GM12892 (cell line): Measurements from ENCODE around the gene GDPD4.

ENCODE experiments used
- DNase-seq: peaks from one replicate; pipeline ENCODE4 v3.0.0; 2011; ENCODE audit not compliant: insufficient read length
- FAIRE-seq: peaks from 2 replicates; lab custom pipeline; 2011; peaks lifted over from hg19 to GRCh38; lab: Jason Lieb, UNC
- POLR2A ChIP-seq: IDR thresholded peaks from 2 replicates; pipeline ENCODE4 v1.6.1; 2011; ENCODE audit warnings: low read depth, low read length, control low read depth
- POLR2AphosphoS5 ChIP-seq: IDR thresholded peaks from 2 replicates; pipeline ENCODE4 v1.6.1; 2011; ENCODE audit warnings: low read depth, low read length, control low read depth
- TAF1 ChIP-seq: IDR thresholded peaks from 2 replicates; pipeline ENCODE4 v1.6.1; 2011; ENCODE audit warnings: low read depth, mild to moderate bottlenecking, control low read depth, low read length, borderline replicate concordance

The GDPD4 gene

DNA sequence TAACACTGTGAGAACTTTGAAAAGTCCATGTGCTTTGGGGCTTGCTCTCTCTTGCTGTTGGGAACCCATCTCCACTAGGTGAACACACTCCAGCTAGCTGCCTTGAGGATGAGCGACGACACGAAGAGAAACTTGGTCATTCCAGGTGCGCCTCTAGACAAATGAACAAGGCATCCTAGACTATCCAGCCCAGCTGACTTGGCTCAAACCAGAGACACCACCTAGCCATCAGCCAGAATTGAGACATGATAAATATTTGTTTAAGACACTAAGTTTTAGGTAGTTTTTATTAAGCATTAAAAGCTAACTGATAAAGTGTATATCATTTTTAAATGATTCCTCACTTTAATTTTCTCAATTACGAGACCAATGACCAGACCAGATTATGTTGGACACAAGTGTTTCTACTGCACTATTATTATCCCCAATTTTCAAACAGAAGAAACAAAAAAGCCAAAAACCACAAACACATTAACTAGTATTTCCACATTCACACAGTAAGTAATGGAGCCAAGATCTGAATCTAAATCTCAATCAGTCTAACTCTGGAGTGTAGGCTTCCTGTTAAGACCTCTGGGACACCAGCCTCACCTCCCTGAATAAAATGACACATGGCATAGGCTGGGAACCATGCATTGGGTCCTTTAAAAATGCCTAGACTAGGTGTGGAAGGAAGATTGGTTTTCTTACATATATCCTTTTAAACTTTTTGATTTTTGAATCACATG is 70.4 kb downstream of the GDPD4 start:
- no peak for FAIRE-seq
- no peak for DNase-seq
- TF ChIP-seq POLR2A (no peak), TAF1 (no peak), POLR2AphosphoS5 (no peak)

DNA sequence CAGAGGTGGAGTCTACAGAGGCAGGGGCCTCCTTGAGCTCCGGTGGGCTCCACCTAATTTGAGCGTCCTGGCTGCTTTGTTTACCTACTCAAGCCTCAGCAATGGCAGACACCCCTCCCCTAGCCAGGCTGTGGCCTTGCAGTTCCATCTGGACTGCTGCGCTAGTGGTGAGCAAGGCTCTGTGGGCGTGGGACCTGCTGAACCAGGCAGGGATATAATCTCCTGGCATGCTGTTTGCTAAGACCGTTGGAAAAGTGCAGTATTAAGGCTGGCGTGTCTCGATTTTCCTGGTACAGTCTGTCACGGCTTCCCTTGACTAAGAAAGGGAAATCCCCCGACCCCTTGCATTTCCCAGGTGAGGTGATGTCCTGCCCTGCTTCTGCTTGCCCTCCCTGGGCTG is 77.7 kb downstream of the GDPD4 start:
- FAIRE-seq, result no peak
- TF ChIP-seq POLR2A (no peak), TAF1 (no peak), POLR2AphosphoS5 (no peak)
- DNase-seq, result no peak

DNA sequence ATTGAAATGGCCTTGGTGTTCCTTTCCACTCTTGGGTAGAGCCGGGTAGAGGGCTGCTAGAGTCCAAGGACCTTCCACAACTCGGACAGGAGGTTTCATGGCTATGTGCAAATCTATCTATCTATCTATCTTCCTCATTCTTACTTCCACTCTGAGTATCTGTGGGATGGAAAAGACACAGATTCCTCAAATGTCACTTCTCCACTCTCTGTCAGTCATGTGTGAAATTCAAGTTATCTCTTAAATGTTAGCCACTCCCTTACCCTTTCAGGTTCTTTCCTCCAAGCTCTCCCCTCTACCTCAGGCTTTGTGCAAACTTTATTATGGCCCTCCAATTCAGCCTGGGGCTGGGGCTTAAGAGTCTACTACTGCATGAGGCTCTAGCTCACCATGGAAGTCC is 84.3 kb downstream of the GDPD4 start:
- no peak for TF ChIP-seq POLR2AphosphoS5
- TF ChIP-seq POLR2A, result no peak
- TF ChIP-seq TAF1, result no peak
- FAIRE-seq, result no peak
- DNase-seq, result no peak

DNA sequence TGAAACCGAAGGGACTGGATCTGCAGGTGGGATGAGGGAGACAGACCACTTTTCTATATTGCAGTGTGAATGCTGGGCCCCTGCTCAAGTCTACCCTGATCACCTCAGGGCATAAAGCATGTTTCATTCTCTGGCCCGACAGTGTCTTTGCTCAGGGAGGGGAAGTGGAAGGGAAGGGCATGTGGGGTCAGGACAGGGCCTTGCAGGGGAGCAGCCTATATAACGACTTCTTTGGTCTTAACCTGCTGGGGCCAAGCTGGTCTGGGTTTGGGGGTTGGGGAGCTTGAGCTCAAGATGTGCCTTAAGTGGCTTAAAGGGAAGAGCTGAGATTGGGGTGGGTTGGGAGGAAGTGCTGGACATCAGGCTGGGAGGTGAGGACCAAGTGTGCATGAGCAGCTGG is 86.4 kb downstream of the GDPD4 start:
- no peak for FAIRE-seq
- DNase-seq, result peak; percentile 3
- TF ChIP-seq POLR2AphosphoS5 (no peak), POLR2A (no peak), TAF1 (no peak)

DNA sequence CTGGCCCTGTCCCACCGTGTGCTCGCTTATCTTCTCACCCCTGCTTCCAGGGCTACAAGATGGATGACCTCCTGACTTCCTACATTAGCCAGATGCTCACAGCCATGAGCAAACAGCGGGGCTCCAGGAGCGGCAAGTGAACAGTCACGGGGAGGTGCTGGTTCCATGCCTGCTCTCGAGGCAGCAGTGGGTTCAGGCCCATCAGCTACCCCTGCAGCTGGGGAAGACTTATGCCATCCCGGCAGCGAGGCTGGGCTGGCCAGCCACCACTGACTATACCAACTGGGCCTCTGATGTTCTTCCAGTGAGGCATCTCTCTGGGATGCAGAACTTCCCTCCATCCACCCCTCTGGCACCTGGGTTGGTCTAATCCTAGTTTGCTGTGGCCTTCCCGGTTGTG is 86.9 kb downstream of the GDPD4 start:
- TF ChIP-seq POLR2A (no peak), TAF1 (no peak), POLR2AphosphoS5 (no peak)
- DNase-seq, result peak; percentile 3
- peak; percentile 5 for FAIRE-seq

DNA sequence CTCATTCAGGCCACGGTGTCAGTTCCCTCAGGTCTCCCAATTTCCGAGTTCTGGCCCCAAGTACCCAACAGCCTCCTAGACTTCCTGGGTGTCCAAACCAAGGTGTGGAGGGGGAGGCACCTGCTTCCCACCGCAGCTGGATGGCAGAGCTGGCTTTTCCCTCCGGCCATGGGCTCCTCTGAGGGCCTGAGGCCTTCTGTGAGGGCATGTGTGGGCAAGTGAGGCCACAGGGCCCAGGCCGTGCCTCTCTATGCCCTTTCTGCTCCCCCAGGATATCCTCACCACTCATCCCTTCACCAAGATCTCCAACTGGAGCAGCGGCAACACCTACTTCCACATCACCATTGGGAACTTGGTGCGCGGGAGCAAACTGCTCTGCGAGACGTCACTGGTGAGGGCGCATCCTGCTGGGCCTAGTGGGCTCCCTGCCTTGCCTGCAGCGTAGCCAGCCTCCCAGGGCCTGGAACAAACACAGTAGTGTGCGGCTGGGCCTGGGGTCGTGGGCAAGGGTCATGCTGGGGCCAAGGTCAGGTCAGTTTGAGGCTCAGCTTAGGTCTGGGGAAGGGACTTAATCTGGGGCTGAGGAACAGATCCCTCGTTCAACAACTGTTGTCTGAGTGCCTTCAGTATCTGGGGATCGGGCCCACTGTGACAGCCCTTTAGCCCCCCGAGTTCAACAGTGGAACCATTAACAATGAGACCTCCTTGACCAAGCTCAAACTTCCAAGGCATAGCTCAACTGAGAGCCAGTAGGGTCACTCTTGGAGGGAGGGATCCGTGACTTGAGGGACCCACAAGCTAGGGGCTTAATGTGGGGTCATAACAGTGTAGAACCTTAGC is 87.7 kb downstream of the GDPD4 start:
- DNase-seq (peak; percentile 2), FAIRE-seq (no peak)
- TF ChIP-seq POLR2AphosphoS5, result no peak
- no peak for TF ChIP-seq TAF1
- no peak for TF ChIP-seq POLR2A

DNA sequence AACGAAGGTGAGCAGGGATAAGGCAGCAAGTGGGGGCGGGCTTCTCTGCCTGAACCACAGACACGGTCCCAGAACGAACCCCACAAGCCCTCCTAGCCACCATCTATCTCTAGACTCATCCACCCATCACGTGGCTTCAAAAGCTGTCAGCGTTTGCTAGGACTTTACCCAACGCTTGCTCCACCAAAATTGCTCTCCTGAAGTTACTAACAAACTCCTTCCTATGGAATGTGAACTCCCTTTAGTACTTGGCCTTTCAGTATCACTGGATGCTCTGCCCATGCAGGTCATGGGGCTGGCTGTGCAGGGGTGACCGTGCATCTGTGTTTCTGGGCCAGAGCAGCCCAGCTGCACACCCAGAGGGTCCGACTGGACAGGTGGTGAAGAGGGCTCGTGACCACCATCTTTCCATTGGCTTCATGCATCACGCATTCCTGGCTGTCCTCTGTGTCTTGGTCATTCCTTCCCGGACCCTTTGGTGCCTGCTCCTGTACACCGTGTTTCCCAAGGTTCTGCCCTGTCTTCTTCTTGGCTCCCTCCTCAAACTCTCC is 88.4 kb downstream of the GDPD4 start:
- FAIRE-seq, result no peak
- TF ChIP-seq TAF1 (no peak), POLR2A (no peak), POLR2AphosphoS5 (no peak)

DNA sequence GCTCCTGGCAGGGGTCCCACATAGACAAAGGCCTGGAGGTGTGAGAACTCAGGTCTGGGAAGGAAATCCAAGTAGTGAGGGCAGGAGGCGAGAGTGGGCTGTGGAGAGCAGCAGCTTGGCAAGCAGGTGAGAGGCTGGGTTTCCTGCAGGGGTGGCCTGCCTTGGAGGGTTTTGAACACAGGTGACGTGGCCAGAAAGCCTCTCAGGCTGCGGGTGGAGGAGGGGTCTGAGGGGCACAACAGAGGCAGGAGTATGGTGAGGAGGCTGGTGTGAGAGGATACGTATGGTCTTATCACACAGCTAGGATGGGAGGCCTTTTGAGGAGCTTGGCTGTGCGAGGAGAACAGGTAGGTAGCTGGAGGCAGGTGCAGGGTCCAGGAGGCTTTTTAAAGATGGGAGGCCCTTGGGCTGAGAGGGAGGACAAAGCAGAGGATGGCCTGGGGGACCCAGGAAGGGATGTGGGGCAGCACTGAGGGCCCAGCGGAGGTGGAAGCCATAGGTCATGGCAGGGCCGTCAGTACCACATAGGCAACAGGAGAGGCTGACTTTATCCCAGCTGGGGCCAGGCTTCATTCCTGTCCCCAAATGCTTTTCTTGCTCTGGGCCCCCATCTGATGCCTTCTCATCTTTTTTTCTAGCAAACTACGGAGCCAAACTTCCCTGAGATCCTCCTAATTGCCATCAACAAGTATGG is 89.0 kb downstream of the GDPD4 start:
- FAIRE-seq (no peak), DNase-seq (peak; percentile 9)
- TF ChIP-seq TAF1, result no peak
- no peak for TF ChIP-seq POLR2A
- no peak for TF ChIP-seq POLR2AphosphoS5

More for the DNA sequence above, 88.4 kb downstream of the GDPD4 start:
- DNase-seq, result peak; percentile 5

DNA sequence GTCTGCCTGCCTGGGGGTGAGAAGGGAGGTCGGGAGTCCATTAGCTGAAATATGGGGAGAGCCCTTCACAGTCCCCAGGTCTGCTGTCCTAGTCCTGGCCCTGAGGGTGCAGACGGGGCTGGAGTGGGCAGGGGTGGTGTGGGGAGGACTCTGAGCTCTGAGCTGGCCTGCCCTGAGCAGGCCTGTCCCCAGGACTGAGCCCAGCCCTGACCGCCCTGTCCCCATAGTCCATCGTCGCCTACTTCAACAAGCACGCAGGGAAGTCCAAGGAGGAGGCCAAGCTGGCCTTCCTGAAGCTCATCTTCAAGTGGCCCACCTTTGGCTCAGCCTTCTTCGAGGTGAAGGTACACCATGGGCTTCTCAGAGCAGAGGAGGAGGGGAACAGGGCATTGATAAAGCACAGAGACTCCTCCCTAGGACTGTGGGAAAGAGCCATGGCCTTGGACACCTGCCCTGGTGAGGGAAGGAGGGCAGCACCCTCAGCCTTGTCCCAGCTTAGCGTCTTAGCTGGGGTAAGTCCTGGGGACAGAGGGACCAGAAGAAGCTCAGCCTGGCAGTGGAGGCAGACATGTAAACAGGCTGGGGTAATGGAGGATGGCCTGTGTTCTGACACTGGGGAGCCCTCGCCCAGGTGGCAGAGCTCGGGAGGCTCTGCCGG is 89.8 kb downstream of the GDPD4 start:
- FAIRE-seq (no peak), DNase-seq (peak; percentile 9)
- no peak for TF ChIP-seq POLR2A
- no peak for TF ChIP-seq POLR2AphosphoS5
- no peak for TF ChIP-seq TAF1

DNA sequence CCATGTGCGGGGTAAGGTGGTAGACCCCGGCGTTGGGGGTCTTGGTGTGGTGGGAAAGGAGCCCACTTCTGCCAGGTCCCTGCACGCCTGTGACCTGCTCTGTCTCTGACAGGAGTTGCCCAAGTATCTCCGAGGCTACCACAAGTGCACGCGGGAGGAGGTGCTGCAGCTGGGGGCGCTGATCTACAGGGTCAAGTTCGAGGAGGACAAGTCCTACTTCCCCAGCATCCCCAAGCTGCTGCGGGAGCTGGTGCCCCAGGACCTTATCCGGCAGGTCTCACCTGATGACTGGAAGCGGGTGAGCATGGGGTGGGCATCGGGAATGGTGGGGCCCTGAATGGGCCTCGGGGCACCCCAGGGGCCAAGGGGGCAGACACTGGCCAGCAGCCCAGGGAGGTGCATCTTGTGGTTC is 90.4 kb downstream of the GDPD4 start:
- no peak for FAIRE-seq
- TF ChIP-seq TAF1, result no peak
- no peak for TF ChIP-seq POLR2A
- TF ChIP-seq POLR2AphosphoS5, result no peak
- peak; percentile 9 for DNase-seq
